RWPE2 (cell line): ENCODE results near the gene PCSK4.

Source experiments
- ATAC-seq: fragments of 200-7000 bp; cut with Tn5 transposase; 3 replicates; pipeline ENCODE4 v1.9.1; 2021; ENCODE audit warnings: low read depth
- DNase-seq: peaks from one replicate; pipeline ENCODE4 v3.0.0-alpha.2; 2020; ENCODE audit warnings: low spot score
- H3K27ac ChIP-seq: fragments of 450-650 bp; 2 replicates; pipeline ENCODE4 v1.5.1; 2017; ENCODE audit warnings: mild to moderate bottlenecking; ENCODE audit not compliant: poor library complexity, severe bottlenecking
- H3K27me3 ChIP-seq: fragments of 250-450 bp; sonication (Bioruptor Pico); 2 replicates; pipeline ENCODE4 v1.5.1; 2021; ENCODE audit warnings: mild to moderate bottlenecking, moderate library complexity; ENCODE audit not compliant: insufficient read depth, poor library complexity, severe bottlenecking
- H3K36me3 ChIP-seq: fragments of 250-450 bp; sonication (Bioruptor Pico); 2 replicates; pipeline ENCODE4 v1.5.1; 2020; ENCODE audit warnings: low read depth, mild to moderate bottlenecking, moderate library complexity
- H3K4me1 ChIP-seq: fragments of 250-450 bp; sonication (Bioruptor Pico); 2 replicates; pipeline ENCODE4 v1.5.1; 2021; ENCODE audit warnings: mild to moderate bottlenecking, moderate library complexity; ENCODE audit not compliant: insufficient read depth, poor library complexity, severe bottlenecking
- H3K4me3 ChIP-seq: fragments of 250-450 bp; sonication (Bioruptor Pico); 2 replicates; pipeline ENCODE4 v1.5.1; 2021; ENCODE audit warnings: mild to moderate bottlenecking, moderate library complexity; ENCODE audit not compliant: severe bottlenecking
- H3K9me3 ChIP-seq: fragments of 250-450 bp; sonication (Bioruptor Pico); 2 replicates; pipeline ENCODE4 v1.5.1; 2021; ENCODE audit warnings: mild to moderate bottlenecking, moderate library complexity; ENCODE audit not compliant: severe bottlenecking
- CTCF ChIP-seq: fragments of 450-650 bp; IDR thresholded peaks from one replicate; pipeline ENCODE4 v1.5.1; 2017; ENCODE audit warnings: mild to moderate bottlenecking, moderate library complexity; ENCODE audit not compliant: poor library complexity, severe bottlenecking

The PCSK4 gene

GRCh38 chr19:1507192-1507660 lies 17.1 kb upstream of the PCSK4 start:
- H3K27me3 ChIP-seq, result no peaks in the 10 kb centered on the region
- H3K27ac ChIP-seq, result peak overlapping the region; percentile 38
- no peak overlapping the region for H3K4me3 ChIP-seq

GRCh38 chr19:1505991-1506881 lies 16.1 kb upstream of the PCSK4 start:
- DNase-seq, result no peak
- H3K27ac ChIP-seq, result no peak overlapping the region
- H3K9me3 ChIP-seq, result no peaks in the 10 kb centered on the region
- no peaks in the 10 kb centered on the region for H3K27me3 ChIP-seq
- no peaks in the 10 kb centered on the region for H3K36me3 ChIP-seq
- no peak overlapping the region for H3K4me3 ChIP-seq
- no peak for ATAC-seq
- no peak for TF ChIP-seq CTCF
- no peaks in the 10 kb centered on the region for H3K4me1 ChIP-seq

More at GRCh38 chr19:1507192-1507660, 17.1 kb upstream of the PCSK4 start:
- Histone ChIP-seq H3K36me3 (no peaks in the 10 kb centered on the region), H3K9me3 (peaks cover 1% of the 10 kb centered on the region), H3K4me1 (peaks cover 3% of the 10 kb centered on the region)
- ATAC-seq (no peak), DNase-seq (peak; percentile 61)
- TF ChIP-seq CTCF, result no peak

- H3K27ac ChIP-seq, result no peak overlapping the region
- TF ChIP-seq CTCF, result no peak
- DNase-seq (no peak), ATAC-seq (no peak)
- no peak overlapping the region for H3K4me3 ChIP-seq
- H3K36me3 ChIP-seq, result no peaks in the 10 kb centered on the region
- no peaks in the 10 kb centered on the region for H3K4me1 ChIP-seq
- H3K9me3 ChIP-seq, result no peaks in the 10 kb centered on the region
- H3K27me3 ChIP-seq, result no peaks in the 10 kb centered on the region
Observed at GRCh38 chr19:1505012-1505411, 14.9 kb upstream of the PCSK4 start.

GRCh38 chr19:1503925-1504773 lies 14.0 kb upstream of the PCSK4 start:
- no peak for TF ChIP-seq CTCF
- DNase-seq (peak; percentile 47), ATAC-seq (no peak)
- no peaks in the 10 kb centered on the region for H3K36me3 ChIP-seq
- H3K27ac ChIP-seq, result no peak overlapping the region
- no peaks in the 10 kb centered on the region for H3K27me3 ChIP-seq
- no peaks in the 10 kb centered on the region for H3K9me3 ChIP-seq
- H3K4me3 ChIP-seq, result no peak overlapping the region
- no peaks in the 10 kb centered on the region for H3K4me1 ChIP-seq
